ENCODE measurements around the gene CACNA1A.

Gene CACNA1A

DNA sequence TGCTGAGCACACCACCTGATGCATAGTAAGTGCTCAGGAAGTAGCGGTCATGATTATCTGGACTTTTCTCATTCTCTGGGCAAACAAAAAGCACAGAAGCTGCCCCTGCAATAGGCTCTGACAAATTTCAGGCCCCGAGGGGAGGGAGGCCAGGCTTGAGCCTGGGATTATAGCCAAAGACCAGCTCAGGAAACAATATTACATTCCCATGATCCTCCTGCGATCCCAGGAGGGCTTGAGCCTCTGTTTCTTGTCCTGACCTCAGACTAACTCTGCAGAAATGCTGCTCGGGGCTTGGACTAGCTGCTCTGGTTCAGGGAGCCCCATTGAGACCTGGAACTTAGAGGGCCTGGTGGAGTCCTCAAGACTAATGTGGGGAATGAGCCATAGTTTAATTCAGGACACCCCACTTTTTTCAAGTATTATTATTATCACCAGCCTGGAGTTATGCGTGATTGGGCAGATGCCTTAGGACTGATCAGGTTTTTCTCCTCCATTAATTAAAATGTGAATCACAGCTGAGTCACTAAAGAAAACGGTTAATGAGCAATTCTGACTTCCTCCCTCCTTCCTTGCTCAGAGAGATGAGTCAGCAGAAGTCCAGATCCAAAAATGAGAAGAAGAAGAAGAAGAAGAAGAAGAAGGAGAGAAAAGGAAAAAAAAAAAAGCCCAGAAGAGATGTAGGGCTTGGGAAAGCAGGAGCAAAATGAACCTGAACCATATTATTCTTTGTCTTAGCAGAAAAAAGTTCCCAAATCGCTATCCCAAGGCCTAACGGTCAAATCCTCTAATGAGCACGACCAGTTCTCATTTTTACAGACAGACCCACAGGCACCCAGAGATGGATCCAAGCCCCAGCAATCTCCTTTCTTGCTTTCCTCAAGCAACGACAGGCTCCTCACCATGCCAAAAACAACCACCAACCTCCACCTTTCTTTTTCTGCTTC, 107.2 kb downstream of the CACNA1A start:
- peak; percentile 93 for DNase-seq (ENCODE audit: low read depth)

DNA sequence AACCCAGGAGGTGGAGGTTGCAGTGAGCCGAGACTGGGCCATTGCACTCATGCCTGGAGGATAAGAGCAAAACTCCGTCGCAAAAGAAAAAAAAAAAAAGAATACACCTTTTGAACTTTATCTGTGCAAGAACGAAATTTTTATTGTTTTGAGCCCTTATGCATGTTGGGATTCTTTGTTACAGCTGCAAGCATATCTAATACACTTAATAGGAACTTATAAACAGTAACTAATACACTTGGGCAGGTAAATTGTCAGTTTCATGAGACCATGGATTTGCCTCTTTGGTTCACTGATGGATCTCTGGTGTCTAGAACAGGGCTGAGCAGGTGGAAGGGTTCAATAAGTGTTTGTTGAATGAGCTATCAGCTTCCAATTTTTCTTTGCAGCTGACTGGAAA, 108.1 kb downstream of the CACNA1A start:
- no peak for TF ChIP-seq CTCF (IDR thresholded peaks at IDR 0.05; ENCODE audit: low read length, missing control alignments)

More for the DNA sequence above, 107.2 kb downstream of the CACNA1A start:
- H3K4me3 ChIP-seq (replicated peaks; ENCODE audit: low read depth, low read length), result no peak overlapping the region
- no peak for TF ChIP-seq CTCF (IDR thresholded peaks at IDR 0.05; ENCODE audit: low read length, missing control alignments)

GRCh38 chr19:13396250-13397080, 109.8 kb downstream of the CACNA1A start:
- DNase-seq (ENCODE audit: low read depth), result peak; percentile 85
- no peak overlapping the region for H3K4me3 ChIP-seq (replicated peaks; ENCODE audit: low read depth, low read length)
- TF ChIP-seq CTCF (IDR thresholded peaks at IDR 0.05; ENCODE audit: low read length, missing control alignments), result no peak

More for the DNA sequence above, 108.1 kb downstream of the CACNA1A start:
- no peak for DNase-seq (ENCODE audit: low read depth)
- no peak overlapping the region for H3K4me3 ChIP-seq (replicated peaks; ENCODE audit: low read depth, low read length)

- no peak for TF ChIP-seq CTCF (IDR thresholded peaks at IDR 0.05; ENCODE audit: low read length, missing control alignments)
- DNase-seq (ENCODE audit: low read depth), result no peak
- no peak overlapping the region for H3K4me3 ChIP-seq (replicated peaks; ENCODE audit: low read depth, low read length)
These were observed 123.7 kb downstream of the CACNA1A start for GRCh38 chr19:13382633-13382938.

- no peak overlapping the region for H3K4me3 ChIP-seq (replicated peaks; ENCODE audit: low read depth, low read length)
- peak; percentile 67 for DNase-seq (ENCODE audit: low read depth)
- TF ChIP-seq CTCF (IDR thresholded peaks at IDR 0.05; ENCODE audit: low read length, missing control alignments), result no peak
These were observed 124.2 kb downstream of the CACNA1A start for GRCh38 chr19:13381827-13382632.

- no peak overlapping the region for H3K4me3 ChIP-seq (replicated peaks; ENCODE audit: low read depth, low read length)
- TF ChIP-seq CTCF (IDR thresholded peaks at IDR 0.05; ENCODE audit: low read length, missing control alignments), result no peak
- no peak for DNase-seq (ENCODE audit: low read depth)
These were observed 129.7 kb downstream of the CACNA1A start for GRCh38 chr19:13376537-13376936.
